Coronary artery (tissue), 2 donors: ENCODE results near the gene APOL1.

Experiments
- DNase-seq: peaks from one replicate; pipeline ENCODE4 v3.0.0-alpha.2; 2017; ENCODE audit warnings: low spot score
- H3K27ac ChIP-seq, 2 donors: fragments of 200-600 bp; sonication (generic); one replicate each; pipeline ENCODE4 v1.5.1; 2016 to 2019
- H3K4me3 ChIP-seq: fragments of 200-600 bp; sonication (generic); 2 replicates; pipeline ENCODE4 v1.5.1; 2016; ENCODE audit warnings: mild to moderate bottlenecking, moderate library complexity
- TF ChIP-seq, protein P1 (sequence below): fragments of 200-600 bp; sonication (generic); IDR thresholded peaks from one replicate; pipeline ENCODE4 v1.5.1; 2019; ENCODE audit warnings: antibody characterized with exemption

APOL1 gene

DNA sequence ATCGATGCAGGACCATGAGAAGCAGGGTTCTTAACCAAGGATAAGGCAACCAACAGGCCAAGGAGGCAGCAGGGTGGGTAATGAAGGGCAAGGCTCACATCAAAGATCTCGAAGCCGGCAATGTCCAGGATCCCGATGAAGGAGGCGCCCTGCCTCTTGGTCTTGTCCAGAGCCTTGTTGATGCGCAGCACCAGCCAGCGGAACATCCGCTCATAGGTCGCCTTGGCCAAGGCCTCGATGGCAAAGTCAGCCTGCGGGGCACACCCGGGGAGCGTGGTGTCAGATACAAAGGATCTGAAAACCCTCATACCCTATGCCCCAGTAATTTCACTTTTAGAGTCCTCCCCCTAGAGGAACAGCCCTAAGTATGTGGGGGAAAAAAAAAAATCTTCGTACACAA lies 63.5 kb downstream of the APOL1 start:
- Histone ChIP-seq H3K27ac (peak overlapping the region in 1 of 2 donors; percentile 29), H3K4me3 (no peak overlapping the region)
- TF ChIP-seq, protein P1, sequence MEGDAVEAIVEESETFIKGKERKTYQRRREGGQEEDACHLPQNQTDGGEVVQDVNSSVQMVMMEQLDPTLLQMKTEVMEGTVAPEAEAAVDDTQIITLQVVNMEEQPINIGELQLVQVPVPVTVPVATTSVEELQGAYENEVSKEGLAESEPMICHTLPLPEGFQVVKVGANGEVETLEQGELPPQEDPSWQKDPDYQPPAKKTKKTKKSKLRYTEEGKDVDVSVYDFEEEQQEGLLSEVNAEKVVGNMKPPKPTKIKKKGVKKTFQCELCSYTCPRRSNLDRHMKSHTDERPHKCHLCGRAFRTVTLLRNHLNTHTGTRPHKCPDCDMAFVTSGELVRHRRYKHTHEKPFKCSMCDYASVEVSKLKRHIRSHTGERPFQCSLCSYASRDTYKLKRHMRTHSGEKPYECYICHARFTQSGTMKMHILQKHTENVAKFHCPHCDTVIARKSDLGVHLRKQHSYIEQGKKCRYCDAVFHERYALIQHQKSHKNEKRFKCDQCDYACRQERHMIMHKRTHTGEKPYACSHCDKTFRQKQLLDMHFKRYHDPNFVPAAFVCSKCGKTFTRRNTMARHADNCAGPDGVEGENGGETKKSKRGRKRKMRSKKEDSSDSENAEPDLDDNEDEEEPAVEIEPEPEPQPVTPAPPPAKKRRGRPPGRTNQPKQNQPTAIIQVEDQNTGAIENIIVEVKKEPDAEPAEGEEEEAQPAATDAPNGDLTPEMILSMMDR: no peak
- no peak for DNase-seq
